NAMALWA (cell line): ENCODE data around the gene BBS9.

Source experiments
- DNase-seq: peaks from one replicate; pipeline ENCODE4 v3.0.0-alpha.2; 2015; ENCODE audit warnings: low spot score

BBS9 gene

GRCh38 chr7:33614357-33615117, 485.2 kb downstream of the BBS9 start:
- no peak for DNase-seq

GRCh38 chr7:33616752-33617151, 487.4 kb downstream of the BBS9 start:
- no peak for DNase-seq

- no peak for DNase-seq
Observed at GRCh38 chr7:33619264-33619663, 489.9 kb downstream of the BBS9 start.

DNA sequence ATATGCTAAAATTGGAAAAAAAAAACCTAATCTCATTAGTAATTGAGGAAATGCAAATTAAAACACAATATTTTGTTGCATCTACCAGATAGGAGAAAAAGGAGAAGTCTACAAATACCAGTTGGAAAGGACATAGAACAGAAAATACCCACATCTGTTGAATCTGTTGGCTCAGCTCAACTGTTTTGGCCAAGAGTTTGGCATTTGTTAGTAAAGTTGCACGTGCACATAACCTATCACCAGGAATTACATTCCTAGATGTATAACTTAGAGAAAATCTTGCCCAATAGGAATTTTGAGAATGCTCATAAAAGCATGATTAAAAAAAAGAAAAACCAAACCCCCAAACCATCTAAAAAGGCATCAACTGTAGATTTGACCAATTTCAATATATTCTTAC, 493.9 kb downstream of the BBS9 start:
- no peak for DNase-seq

DNA sequence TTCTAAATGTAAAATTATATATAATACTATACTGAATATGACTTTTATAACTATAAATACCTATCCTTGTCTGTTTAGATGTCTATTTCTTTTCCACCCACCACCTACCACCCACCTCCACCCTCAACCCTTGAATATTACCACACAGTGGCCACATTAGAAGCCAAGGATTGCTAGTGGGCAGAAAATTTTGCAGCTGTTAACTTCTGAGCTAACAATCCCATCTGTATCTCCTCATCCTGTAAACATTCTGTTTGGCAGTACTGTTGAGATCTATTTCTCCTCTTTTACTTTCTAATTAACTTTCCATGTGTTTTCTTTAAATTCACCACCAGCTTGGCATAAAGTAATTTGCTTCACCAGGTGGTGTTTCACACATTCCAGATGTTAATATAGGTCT, 494.9 kb downstream of the BBS9 start:
- no peak for DNase-seq

GRCh38 chr7:33626869-33627268, 497.5 kb downstream of the BBS9 start:
- DNase-seq: no peak

DNA sequence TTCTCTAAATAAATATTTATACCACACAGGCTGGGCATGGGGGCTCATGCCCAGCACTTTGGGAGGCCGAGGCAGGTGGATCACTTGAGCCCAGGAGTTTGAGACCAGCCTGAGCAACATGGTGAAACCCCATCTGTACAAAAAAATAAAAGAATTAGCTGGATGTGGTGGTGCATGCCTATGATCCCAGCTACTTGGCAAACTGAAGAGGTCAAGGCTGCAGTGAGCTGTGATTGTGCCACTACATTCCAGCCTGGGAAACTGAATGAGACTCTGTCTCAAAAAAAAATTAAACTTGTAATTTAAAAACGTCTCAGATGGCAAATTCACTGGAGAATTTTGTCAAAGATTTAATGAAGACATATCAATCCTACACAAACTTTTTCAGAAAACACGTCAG, 498.4 kb downstream of the BBS9 start:
- no peak for DNase-seq

- no peak for DNase-seq
Observed at GRCh38 chr7:33628894-33629293, 499.5 kb downstream of the BBS9 start.

DNA sequence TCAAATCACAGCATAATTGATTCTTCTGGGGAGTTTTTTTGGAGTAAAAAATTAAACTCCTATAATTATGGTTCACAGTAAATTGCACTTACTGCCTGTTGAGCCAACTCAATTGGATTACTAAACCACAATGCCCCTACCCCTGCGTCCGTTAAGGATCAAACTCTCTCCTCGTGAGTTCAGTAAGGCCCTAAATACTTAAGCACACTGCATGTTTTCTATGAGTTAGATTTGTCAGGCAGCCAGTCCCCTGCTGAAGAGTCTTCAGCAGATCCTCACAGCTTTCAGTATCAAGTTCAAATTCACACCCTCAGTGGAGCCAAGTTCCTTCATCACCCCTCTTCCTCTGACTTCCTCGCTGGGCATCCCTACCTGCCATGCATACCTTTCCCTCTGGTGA, 501.0 kb downstream of the BBS9 start:
- no peak for DNase-seq

DNA sequence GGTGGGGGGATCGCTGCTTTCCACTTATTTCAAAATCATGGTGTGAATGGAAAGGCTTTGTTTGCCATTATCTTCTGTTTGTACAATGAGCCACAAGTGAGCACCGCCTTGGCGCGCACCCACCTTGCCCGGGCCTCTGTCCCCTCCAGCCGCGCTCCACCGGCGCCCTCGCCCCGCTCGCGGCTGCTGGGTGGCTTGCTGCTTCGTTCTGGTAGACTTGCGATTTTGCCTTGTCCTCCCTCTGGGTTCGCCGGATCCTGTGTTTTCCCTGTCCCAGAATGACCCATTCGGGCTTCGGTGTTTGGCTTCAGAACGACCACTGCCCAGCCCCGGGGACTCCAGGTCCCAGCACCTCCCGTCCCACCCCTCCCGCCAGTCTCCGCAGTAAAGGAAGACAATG, 503.0 kb downstream of the BBS9 start:
- no peak for DNase-seq

DNA sequence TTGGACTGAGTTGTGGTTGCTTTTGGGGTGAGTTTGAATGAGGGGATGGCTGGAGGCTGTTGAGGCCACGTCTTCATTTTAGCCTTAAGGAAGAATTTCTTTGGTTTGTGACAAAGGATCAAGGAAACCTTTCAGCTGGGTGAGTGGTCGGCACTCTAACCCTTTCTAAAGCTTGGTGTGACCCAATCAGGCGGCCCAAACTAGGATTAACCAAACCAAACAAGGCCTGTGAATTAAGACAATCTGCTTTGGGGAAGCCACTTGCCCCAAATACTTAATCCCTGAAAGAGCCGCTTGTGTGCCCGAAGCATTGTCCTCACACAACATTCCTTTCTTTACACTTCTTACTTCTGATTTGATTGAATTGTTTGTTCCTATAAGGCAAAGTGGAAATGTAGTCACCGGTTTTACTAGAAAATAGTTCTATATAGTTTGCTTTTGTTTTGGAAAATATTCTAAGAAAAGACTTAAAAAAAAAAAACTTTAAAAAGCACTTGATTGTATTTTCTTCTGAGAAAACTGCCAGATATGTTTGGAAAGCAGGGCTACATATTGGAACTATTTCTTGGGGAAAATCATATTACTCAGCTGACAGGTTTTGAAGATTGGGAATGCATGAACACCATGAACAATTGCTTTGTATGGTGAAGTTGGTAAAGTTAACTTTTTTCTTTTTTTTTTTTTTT, 503.6 kb downstream of the BBS9 start:
- no peak for DNase-seq

DNA sequence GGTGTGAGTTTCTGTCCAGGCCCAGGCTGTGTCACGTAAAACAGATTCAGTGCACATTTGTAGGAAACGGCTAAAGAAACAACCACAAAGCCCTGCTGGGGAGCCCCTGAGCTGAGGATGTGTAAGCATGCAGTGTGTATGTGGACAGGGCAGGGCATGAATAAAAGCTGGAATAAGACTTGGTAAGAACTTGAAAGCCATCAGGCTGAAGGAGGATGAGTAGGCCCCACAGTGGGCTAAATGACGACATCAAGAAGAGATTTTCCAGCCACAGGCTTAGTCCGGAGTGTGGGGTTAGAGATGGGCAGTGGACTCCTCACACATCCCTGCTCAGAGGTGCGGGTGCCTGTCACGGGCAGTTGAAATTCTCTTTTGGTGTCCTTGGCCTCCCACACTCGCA, 505.2 kb downstream of the BBS9 start:
- DNase-seq: no peak

DNA sequence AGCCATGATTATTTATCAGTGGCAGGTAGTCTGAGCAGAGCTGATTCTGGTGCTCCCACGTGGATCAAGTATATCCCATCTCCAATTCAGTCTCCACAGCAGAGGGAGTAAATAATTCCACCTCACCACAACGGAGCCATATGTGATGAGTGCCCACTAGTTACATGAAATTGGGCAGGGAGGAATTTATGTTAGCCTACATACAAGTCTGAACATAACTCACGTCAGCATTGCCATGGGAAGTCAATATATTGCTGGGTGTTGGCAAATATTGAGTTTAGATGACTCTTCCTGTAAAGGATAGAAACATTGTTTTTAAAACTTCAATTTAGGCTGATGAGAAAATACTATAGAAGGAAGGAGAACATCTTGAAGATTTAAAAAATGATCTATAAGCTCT, 507.0 kb downstream of the BBS9 start:
- no peak for DNase-seq

DNA sequence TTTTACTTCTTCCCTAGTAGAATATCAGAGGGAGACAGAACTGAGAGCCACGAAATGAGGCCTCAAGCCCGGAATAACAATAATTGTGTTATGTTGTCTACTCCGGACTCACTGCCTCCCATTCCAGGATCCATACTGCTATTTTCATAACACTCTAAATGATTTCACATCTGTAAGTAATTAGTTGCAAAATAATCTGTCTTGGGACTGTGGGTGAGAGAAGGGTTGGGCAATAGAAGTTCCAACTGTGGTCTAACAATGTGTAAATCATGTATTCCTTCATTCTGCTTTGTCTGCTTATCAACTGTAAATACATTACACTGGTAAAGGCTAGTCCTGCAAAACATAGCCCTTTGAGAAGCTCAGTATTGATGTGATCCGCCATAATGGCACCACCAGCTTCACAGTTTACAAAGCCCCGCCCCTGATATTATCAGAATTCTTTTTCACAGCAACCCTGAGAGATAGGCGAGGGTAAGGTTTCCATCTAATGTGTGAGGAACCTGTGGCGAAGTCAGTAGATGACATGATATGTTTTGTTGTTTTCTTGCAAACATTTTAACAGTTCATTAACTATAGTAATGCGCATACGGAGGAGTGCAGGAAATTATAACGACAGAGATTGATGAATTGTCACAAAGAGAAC, 510.3 kb downstream of the BBS9 start:
- no peak for DNase-seq

DNA sequence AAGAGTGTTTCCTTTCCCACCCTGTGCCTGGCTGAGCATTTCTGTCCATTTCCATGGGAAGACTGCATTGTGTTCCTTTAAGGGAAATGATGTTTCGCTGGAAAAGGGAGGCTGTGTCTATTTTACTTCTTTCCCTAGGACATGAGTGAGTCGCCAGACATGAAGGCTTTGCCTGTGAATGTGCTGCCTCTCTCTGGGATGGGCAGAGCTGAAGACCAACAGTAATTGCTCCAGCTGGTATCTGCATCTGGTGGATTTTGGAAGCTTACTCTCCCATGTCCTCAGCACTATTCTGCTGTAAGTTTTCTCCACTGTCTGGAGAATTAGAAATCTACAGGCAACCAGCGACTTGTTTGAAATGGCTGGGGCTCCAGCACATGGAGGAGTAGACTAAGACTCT, 511.4 kb downstream of the BBS9 start:
- no peak for DNase-seq

DNA sequence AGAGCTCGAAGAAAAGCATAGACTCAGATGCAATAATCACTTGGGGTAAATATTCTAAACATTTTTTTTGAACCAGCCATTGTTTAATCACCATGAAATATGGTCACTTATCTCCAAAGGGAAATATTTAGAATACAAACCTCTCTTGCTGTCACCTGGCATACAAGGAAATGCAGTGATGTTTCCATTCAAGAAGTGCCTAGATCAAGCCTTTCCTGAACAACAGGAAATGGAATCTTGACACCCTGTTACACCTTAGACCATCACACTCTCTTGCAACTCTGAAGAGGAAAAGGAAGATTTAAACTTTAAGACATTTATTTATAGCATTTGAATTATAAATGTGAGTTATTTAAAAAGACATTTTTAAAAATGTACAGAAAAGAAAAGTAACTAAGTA, 512.9 kb downstream of the BBS9 start:
- no peak for DNase-seq

DNA sequence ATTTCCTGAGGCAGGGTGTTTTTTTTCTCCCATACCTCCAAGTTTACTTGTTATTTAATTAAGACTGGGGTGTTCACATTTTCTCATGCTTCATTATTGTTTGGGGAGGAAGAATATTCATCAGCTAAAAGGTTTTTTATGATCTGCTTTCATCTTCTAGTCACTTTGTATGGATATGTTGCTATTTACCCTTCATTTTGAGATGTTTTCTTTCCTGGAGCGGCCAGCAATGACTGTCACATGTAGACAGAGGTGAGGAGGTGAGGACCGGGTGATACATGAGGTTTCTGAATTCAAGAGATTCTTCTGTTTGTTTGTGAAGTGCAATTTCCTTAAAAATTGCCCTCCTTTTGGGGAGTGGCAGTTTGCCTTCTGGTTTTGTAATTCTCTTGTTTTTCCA, 514.2 kb downstream of the BBS9 start:
- DNase-seq: no peak

GRCh38 chr7:33644489-33644888, 515.1 kb downstream of the BBS9 start:
- no peak for DNase-seq

DNA sequence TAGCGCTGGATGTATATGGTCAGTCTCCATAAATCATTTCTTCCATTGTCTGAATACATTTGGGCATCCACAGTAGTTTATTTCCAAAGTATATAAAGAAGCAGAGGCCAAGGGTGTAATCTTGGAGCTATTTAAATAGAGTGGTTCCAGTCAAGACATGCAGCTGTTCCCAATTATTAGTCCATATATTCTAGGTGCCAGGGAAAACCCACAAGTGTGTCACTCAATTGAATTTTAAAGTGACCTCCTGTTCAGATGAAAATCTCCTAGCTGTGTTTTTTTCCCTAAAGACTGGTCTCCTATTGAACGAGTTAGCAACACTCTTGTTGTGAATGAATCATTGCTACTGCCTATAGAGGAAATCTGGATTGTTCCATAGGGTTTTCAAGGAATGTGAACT, 515.7 kb downstream of the BBS9 start:
- no peak for DNase-seq

DNA sequence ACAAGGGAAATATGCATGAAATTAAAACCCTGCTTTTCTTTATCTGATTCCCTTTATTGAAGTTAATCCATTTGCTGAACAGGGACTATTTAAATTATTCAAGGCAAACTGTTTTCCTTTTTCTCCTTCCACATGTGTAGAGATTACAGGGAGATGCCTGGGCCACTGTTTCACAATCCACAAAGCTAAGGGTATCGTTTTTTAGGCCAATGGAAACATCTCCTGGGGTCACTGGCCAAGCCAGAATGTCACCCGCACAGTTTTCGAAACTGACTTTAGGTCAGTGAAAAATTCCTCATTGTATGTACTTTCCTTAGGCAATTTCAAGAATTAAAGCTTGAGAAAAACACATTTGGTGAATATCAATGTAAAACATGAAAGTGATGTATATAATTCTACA, 516.8 kb downstream of the BBS9 start:
- DNase-seq: no peak

- no peak for DNase-seq
Observed at GRCh38 chr7:33646891-33647391, 517.6 kb downstream of the BBS9 start.

DNA sequence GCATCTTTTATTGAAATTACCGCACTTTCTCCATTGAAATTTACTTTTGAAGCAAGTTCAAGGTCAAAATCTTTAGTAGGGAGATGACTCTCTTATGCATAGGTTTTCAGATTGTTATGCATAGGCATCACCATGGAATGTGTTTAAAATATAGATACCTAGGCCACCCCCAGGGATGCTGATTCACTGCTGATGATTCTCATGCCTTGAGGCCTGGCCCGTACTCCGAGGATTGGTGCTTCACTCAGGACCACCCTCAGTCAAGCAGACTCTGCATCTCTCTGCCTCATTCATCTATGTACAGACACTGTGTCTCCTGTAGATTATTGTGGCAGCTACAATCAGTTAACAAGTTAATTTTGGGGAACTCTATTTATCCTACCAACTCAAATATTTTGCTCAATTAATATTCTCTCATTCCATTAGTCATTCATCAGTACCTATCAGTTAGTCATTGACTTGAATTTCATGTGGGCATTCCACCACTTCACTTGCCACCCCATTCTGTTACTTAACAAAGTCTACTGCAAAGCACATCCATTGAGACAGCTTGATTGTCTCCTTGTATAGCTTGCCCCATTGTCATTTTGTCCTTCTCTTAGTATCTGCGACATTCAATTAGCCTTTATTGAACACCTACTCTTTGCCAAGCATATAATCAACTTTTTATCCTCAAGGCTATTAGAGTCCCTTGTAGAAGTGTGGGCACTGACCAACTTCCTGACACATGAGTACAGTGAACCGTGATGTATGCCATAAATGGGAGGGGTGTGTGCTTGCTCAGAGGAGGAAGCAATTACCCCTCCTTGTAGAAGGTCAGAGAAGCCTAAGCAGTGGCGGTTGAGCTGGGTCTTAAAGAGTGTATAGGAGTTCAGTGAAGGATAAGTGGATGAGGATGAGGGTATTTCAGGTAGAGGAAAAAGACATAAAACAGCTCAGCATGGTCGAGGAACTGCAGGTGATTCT, 520.4 kb downstream of the BBS9 start:
- DNase-seq: no peak
